Sigmoid colon (tissue), 4 donors: ENCODE measurements around the gene BAX.
"Not testable (repeated sequence)": the region's sequence is repeated elsewhere in the genome, so short reads cannot be mapped to it uniquely, and the experiment has no call there.

ENCODE experiments used
- CTCF ChIP-seq, 4 experiments: fragments of 450-650 bp in 3 of 4; fragments of 200-600 bp in 1 of 4; IDR thresholded peaks; one replicate each; pipeline ENCODE4 v1.5.1; 2016 to 2019; ENCODE audit warnings: antibody characterized with exemption in 4 of 4, mild to moderate bottlenecking in 3 of 4, moderate library complexity in 2 of 4
- EP300 ChIP-seq, 4 donors: sonication (generic); formaldehyde crosslinking; IDR thresholded peaks; one replicate each; pipeline ENCODE4 v1.6.1; 2017; ENCODE audit warnings: antibody characterized with exemption in 4 of 4
- POLR2A ChIP-seq, 2 donors: fragments of 450-650 bp; IDR thresholded peaks; one replicate each; pipeline ENCODE4 v1.6.1; 2016; ENCODE audit warnings: antibody characterized with exemption in 2 of 2, mild to moderate bottlenecking in 2 of 2, moderate library complexity in 2 of 2
- POLR2AphosphoS5 ChIP-seq, 4 donors: sonication (generic); formaldehyde crosslinking; IDR thresholded peaks; one replicate each; pipeline ENCODE4 v1.6.1; 2017; ENCODE audit warnings: antibody characterized with exemption in 4 of 4

DNA sequence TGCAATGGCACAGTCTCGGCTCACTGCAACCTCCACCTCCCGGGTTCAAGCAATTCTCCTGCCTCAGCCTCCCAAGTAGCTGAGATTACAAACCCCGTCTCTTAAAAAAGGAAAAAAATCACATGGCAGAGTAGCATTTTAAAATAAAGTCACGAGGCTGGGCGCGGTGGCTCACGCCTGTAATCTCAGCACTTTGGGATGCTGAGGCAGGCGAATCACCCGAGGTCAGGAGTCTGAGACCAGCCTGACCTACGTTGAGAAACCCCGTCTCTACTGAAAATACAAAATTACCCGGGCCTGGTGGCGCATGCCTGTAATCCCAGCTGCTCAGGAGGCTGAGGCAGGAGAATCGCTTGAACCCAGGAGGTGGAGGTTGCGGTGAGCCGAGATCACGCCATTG is 27.0 kb upstream of the BAX start:
- TF ChIP-seq CTCF, EP300, POLR2A, POLR2AphosphoS5 (IDR thresholded peaks at IDR 0.05): not testable (repeated sequence)
